C4-2B (cell line): Measurements from ENCODE around the gene PPM1B.

ENCODE experiments used
- ZFX ChIP-seq: fragments of 450-650 bp; IDR thresholded peaks from 2 replicates; pipeline ENCODE4 v1.6.1; 2017
- TF ChIP-seq, protein P1 (sequence below): fragments of 450-650 bp; conservative IDR thresholded peaks from 2 replicates; pipeline ENCODE4 v1.5.1; 2017; ENCODE audit warnings: mild to moderate bottlenecking

DNA sequence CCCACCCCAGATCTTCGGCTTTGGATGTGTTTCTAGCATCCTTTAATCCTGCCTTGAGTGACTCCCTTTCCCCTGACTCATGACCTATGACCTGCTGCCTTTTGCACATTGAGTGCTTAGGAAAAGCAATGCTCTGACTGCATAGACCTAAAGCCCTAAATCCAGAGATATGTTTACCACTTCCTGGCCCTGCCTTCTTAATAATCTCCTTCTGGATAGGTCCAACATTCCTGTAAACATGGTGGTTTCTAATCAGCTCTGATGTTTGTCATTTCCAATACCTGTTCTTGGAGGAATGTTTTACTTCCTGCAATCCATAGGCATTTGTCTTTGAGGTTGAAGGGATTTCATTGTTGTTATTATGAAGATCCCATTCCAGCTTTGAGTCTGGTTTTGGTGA, 108.9 kb downstream of the PPM1B start:
- TF ChIP-seq, protein P1, sequence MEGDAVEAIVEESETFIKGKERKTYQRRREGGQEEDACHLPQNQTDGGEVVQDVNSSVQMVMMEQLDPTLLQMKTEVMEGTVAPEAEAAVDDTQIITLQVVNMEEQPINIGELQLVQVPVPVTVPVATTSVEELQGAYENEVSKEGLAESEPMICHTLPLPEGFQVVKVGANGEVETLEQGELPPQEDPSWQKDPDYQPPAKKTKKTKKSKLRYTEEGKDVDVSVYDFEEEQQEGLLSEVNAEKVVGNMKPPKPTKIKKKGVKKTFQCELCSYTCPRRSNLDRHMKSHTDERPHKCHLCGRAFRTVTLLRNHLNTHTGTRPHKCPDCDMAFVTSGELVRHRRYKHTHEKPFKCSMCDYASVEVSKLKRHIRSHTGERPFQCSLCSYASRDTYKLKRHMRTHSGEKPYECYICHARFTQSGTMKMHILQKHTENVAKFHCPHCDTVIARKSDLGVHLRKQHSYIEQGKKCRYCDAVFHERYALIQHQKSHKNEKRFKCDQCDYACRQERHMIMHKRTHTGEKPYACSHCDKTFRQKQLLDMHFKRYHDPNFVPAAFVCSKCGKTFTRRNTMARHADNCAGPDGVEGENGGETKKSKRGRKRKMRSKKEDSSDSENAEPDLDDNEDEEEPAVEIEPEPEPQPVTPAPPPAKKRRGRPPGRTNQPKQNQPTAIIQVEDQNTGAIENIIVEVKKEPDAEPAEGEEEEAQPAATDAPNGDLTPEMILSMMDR = no peak
- TF ChIP-seq ZFX = no peak
